IPS-NIHi7 (cell line): Measurements from ENCODE around the gene RAPGEF6.
"Not testable (repeated sequence)": the region's sequence is repeated elsewhere in the genome, so short reads cannot be mapped to it uniquely, and the experiment has no call there.

Experiments used
- DNase-seq: peaks from one replicate; pipeline ENCODE4 v3.0.0; 2012; ENCODE audit warnings: mixed read lengths; ENCODE audit errors: extremely low spot score

The RAPGEF6 gene

GRCh38 chr5:131496400-131496713 is 138.7 kb downstream of the RAPGEF6 start:
- DNase-seq, result no peak

GRCh38 chr5:131495536-131496399 is 139.3 kb downstream of the RAPGEF6 start:
- no peak for DNase-seq

- no peak for DNase-seq
Observed at GRCh38 chr5:131491749-131492148, 143.3 kb downstream of the RAPGEF6 start.

- DNase-seq, result no peak
Observed at GRCh38 chr5:131488463-131488862, 146.6 kb downstream of the RAPGEF6 start.

GRCh38 chr5:131487371-131487770 is 147.7 kb downstream of the RAPGEF6 start:
- not testable (repeated sequence) for DNase-seq

GRCh38 chr5:131482617-131483016 is 152.4 kb downstream of the RAPGEF6 start:
- no peak for DNase-seq

- no peak for DNase-seq
Observed at GRCh38 chr5:131481569-131481968, 153.5 kb downstream of the RAPGEF6 start.

- DNase-seq, result no peak
Observed at GRCh38 chr5:131475541-131475941, 159.5 kb downstream of the RAPGEF6 start.

- DNase-seq, result no peak
Observed at GRCh38 chr5:131473731-131474130, 161.3 kb downstream of the RAPGEF6 start.

- no peak for DNase-seq
Observed at GRCh38 chr5:131466171-131466766, 168.8 kb downstream of the RAPGEF6 start.

- no peak for DNase-seq
Observed at GRCh38 chr5:131463656-131464055, 171.4 kb downstream of the RAPGEF6 start.

- DNase-seq, result no peak
Observed at GRCh38 chr5:131462454-131462853, 172.6 kb downstream of the RAPGEF6 start.

GRCh38 chr5:131461742-131462141 is 173.3 kb downstream of the RAPGEF6 start:
- no peak for DNase-seq

GRCh38 chr5:131460867-131461572 is 174.0 kb downstream of the RAPGEF6 start:
- DNase-seq, result no peak

- no peak for DNase-seq
Observed at GRCh38 chr5:131460133-131460532, 174.9 kb downstream of the RAPGEF6 start.

GRCh38 chr5:131459216-131459615 is 175.8 kb downstream of the RAPGEF6 start:
- DNase-seq, result no peak

- no peak for DNase-seq
Observed at GRCh38 chr5:131457193-131457592, 177.8 kb downstream of the RAPGEF6 start.

- no peak for DNase-seq
Observed at GRCh38 chr5:131450941-131451340, 184.1 kb downstream of the RAPGEF6 start.

- no peak for DNase-seq
Observed at GRCh38 chr5:131441184-131441583, 193.8 kb downstream of the RAPGEF6 start.

GRCh38 chr5:131436081-131436480 is 198.9 kb downstream of the RAPGEF6 start:
- no peak for DNase-seq

- no peak for DNase-seq
Observed at GRCh38 chr5:131433109-131433508, 201.9 kb downstream of the RAPGEF6 start.

- no peak for DNase-seq
Observed at GRCh38 chr5:131431794-131432193, 203.2 kb downstream of the RAPGEF6 start.

- no peak for DNase-seq
Observed at GRCh38 chr5:131430794-131431193, 204.2 kb downstream of the RAPGEF6 start.
